ENCODE measurements around the gene GTF2H2C_2.
"Not testable (repeated sequence)": the region's sequence is repeated elsewhere in the genome, so short reads cannot be mapped to it uniquely, and the experiment has no call there.

Gene GTF2H2C_2

DNA sequence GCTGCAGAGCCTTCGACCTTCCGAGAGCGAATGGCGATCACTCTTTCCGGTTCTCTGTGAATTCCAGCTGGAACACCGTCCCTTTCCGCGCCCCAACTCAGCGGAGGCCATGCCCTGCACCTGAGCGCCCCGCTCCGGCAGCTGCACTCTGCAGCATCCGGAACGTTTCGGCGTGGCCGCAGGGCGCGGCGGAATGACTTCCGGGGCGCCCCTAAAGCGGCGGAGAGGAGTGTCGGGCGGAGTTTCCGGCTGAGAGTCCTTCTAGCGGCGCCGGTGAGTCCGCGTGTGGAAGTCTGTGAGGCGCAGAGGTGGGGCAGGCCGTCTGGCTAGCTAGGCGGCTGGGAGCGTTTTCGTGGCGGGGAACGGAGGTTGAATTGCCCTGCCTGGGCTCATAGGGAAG lies at the start of gene GTF2H2C_2:
Gene GTF2H2C_2, plus strand, starts transcription at position 252 of the 400 bp plus-strand sequence.
- not testable (repeated sequence) for H3K4me3 ChIP-seq (ENCODE audit: low read length); DNase-seq (ENCODE audit: low read depth)

DNA sequence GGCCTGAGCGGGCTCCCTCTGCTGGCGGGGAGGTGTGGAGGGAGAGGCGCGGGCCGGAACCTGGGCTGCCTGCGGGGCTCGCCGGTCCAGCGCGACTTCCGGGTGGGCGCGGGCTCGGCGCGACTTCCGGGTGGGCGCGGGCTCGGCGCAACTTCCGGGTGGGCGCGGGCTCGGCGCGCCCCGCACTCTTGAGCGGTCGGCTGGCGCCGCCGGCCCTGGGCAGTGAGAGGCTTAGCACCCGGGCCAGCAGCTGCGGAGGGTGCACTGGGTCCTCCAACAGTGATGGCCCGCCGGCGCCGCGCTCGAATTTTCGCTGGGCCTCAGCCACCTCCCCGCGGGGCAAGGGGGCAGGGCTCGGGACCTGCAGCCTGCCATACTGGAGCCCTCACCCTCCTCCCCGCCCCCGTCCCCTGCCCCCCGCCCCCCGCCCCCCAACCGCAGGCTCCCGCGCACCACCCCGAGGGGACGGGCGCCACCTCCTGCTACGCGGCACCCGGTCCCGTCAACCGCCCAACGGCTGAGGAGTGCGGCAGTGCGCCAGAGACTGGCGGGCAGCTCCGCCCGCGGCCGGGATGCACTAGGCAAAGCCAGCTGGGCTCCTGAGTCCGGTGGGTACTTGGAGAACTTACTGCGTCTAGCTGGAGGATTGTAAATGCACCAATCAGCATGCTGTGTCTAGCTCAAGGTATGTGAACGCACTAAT lies 14.0 kb upstream of the GTF2H2C_2 start:
- peak; percentile 54 for DNase-seq (ENCODE audit: low read depth)
- peak overlapping the region; percentile 51 for H3K4me3 ChIP-seq (ENCODE audit: low read length)

DNA sequence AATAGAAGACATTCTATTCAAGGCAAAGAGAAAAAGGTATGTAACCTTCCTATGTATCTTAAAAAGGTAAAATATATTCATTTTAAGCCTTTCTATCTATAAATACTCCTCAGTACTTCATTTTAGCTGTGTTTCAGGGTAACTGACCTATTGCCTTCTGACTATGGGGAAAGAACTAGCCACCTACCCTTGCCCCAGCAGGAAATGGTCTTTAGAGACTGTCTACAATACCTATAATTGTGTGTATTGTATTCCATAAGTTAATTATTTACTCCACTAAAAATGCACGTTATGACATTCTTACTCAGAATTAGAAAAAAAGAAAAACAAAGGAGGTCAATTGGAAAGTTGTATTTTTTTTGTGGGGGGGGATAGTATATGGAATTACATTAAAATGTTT lies 6.2 kb downstream of the GTF2H2C_2 start:
- DNase-seq (ENCODE audit: low read depth); H3K4me3 ChIP-seq (ENCODE audit: low read length): not testable (repeated sequence)

DNA sequence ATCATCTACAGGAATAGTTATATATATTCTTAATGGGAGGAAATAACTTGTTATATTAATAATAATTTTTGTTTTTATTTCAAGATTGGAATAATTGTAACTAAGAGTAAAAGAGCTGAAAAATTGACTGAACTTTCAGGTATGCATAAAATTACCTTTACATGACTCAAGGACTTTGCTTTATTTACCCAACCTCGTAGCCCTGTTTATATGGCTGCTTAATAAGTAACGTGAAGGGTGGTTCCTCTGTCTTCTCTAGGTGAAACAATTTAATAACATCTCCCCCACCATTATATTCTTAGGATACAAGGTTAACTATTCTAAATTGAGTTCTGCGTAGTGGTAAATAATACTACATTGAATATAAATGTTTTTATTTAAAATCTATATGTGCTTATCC lies 8.0 kb downstream of the GTF2H2C_2 start:
- not testable (repeated sequence) for DNase-seq (ENCODE audit: low read depth); H3K4me3 ChIP-seq (ENCODE audit: low read length)

DNA sequence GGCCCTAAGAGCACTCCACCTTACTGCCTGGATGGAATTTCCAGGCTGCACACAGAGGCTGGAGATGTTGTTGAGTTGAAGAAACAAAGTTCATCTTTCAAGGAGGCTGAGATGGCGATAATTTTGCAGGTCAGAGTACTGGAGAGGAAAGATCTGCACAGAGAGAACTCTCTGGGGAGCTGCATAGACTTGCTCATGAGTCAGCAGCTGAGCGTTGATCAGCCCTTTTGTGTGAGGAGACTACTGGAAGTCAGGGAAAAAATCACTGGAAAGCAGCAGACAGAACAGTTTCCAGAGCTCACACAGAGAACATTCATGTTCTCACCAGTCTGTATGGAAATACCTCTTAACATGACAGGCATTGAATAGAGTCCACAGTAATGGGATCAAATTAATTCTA lies 23.4 kb downstream of the GTF2H2C_2 start:
- not testable (repeated sequence) for H3K4me3 ChIP-seq (ENCODE audit: low read length); DNase-seq (ENCODE audit: low read depth)

DNA sequence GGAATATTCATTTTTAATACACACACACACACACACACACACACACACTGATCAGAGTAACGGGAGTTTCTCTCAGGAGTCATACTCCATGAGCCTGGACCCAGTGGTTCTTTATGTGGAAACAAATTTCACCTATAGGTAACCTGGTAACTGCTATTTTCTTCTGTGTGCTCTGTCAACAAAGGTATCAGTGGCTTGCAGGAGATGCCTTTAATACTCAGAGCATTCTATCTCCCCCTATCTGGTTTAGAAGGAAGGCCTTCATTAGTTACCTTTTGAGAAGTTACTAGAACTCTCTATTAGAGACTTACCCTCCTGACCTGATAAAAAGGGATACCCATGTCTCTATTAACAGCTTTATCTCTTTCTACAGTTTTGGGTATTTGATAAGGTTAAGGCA lies 34.4 kb downstream of the GTF2H2C_2 start:
- not testable (repeated sequence) for DNase-seq (ENCODE audit: low read depth)

DNA sequence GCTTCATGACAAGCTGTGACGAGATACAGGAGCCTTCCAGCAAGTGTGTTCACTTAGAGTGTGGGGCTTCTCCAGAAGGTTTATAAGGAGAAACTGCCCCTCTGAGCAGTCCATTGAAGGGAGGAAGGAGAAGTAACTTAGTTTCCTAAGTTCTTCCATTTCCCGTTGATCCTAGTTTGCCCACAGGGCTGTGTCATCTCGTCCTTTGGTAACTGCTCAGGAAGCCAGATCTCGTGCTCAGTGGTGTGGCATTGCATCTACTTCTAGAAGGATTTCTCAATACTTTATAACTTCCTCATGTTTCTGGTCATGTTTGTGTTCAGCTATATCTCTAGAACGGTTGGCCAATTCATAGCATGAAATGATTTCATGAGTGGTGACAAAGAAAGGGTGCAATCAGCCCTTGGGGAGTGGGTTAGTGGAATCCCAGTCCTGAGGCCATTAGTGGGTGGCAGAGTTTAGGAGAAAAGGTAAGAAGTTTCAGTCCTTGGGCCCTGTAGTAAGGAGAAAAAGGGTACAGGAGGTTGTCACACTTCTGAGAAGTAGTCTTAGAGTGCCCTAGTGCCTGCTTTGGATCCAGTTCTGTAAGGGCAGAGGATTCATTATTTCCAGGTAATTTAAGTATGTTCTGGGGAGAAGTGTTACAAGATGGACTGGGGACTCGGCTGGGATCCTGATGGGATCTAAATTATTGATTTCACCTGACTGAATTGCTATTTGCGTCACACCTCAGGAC lies 36.2 kb downstream of the GTF2H2C_2 start:
- not testable (repeated sequence) for DNase-seq (ENCODE audit: low read depth); H3K4me3 ChIP-seq (ENCODE audit: low read length)

More for the DNA sequence above, 34.4 kb downstream of the GTF2H2C_2 start:
- H3K4me3 ChIP-seq (ENCODE audit: low read length) = not testable (repeated sequence)

DNA sequence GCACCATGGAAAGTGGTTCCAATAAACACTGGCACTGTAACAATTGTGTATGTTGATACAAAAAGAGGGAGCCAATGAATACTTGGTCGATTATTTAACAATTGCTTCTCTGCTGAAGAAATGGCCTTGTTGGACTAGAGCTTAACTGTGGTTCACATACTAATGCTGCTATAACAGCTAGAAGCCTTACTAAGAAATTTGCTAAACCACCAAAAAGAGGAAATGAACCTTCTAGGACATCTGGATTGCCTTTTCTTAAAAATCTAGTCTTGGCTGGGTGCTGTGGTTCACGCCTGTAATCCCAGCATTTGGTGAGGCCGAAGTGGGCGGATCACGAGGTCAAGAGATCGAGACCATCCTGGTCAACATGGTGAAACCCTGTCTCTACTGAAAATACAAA lies 41.9 kb downstream of the GTF2H2C_2 start:
- not testable (repeated sequence) for DNase-seq (ENCODE audit: low read depth); H3K4me3 ChIP-seq (ENCODE audit: low read length)

DNA sequence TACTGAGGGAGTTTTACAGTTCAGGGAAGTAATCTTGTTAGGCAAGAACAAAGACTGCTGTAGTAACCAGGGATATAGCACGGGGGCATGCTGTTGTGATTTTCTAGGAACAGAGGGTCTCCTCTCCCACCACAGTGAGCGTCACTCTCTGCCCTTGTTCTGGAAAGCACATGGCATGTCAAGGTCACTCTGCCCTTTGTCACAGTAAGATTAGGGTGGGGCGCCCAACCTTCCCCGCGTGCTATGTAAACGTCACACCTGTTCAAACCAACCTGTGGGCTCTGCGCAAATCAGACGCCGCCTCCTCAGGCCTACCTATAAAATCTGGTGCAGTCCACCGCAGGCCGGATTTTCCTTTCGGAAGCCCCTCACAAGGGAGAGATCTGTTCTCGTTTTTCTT lies 44.0 kb downstream of the GTF2H2C_2 start:
- H3K4me3 ChIP-seq (ENCODE audit: low read length); DNase-seq (ENCODE audit: low read depth): not testable (repeated sequence)

DNA sequence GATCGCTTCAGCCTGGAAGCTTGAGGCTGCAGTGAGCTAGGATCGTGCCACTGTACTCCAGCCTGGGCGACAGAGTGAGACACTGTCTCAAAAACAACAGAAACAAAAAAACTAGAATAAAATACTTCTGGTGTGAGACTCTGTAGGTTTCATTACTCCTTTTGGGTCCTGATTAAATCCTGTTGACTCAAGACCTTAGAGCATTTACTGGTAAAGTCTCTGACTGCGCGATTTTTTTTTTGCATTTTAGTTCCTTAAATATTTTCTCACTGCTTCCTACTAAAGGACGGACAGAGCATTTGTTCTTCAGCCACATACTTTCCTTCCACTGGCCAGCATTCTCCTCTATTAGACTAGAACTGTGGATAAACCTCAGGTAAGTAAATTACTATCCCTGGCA lies 46.8 kb downstream of the GTF2H2C_2 start:
- not testable (repeated sequence) for H3K4me3 ChIP-seq (ENCODE audit: low read length)

DNA sequence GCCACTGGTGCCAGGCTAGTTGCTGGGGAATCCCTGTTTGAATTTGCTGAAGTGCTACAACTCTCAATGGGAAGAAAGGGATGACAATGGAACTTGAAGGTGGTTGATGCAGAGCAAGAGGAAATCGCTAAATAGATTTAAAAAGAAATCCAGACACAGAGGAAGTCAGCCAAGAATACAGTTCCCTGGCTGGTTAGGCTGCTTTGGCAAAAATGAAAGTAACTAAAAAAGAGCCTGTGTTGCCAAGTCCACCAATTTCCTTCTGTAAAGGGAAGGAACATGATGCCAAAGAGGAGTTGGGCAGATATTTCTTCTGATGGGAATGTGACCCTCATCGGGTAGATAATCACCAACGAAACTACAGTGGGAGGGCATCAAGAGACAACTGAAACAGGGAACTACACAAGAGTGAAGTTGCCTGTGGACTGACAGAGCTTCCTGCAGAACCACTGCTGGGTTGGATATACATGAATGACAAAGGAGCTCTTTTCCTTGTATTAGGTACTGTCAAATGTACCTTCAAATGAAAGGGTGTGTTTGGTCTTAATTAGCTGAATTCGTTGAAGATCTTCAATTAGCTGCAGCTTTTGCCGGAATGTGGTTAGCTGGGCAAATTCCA lies 49.0 kb downstream of the GTF2H2C_2 start:
- DNase-seq (ENCODE audit: low read depth); H3K4me3 ChIP-seq (ENCODE audit: low read length): not testable (repeated sequence)

More for the DNA sequence above, 46.8 kb downstream of the GTF2H2C_2 start:
- not testable (repeated sequence) for DNase-seq (ENCODE audit: low read depth)

DNA sequence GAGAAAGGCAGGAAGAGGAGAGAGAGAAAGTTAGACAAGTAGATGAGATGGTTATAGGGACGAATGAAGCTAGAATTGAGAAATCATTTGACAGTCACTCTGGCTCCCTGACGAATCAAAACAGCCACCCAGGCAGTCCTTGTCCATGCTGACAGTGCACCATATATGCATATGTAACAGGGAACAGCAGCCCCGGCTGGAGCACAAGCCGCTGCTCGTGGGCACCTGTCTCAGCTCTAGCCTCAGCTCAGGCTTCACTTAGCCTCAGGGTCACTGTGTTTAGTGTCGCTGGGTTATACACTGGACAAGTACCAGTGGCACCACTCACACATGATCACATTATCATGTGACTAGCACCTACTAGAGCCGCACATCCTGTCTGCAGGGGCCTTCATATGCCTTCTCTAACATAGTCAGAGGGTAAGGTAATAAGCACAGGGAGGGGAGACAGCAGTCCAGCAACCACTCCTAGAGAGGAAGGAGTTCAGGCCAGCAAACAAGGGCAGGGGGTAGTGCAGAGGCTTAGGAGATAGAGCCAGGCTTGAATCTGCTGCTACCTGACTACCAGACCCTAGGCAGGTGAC lies 54.9 kb downstream of the GTF2H2C_2 start:
- not testable (repeated sequence) for H3K4me3 ChIP-seq (ENCODE audit: low read length); DNase-seq (ENCODE audit: low read depth)
